Fibroblast of skin of abdomen (primary cell): Measurements from ENCODE around the gene BRD8.
"Not testable (repeated sequence)": the region's sequence is repeated elsewhere in the genome, so short reads cannot be mapped to it uniquely, and the experiment has no call there.

ENCODE experiments used
- DNase-seq: peaks from one replicate; pipeline ENCODE4 v3.0.0-alpha.2; 2013

BRD8 gene

GRCh38 chr5:138157626-138158025, 20.8 kb downstream of the BRD8 start:
- DNase-seq = no peak

DNA sequence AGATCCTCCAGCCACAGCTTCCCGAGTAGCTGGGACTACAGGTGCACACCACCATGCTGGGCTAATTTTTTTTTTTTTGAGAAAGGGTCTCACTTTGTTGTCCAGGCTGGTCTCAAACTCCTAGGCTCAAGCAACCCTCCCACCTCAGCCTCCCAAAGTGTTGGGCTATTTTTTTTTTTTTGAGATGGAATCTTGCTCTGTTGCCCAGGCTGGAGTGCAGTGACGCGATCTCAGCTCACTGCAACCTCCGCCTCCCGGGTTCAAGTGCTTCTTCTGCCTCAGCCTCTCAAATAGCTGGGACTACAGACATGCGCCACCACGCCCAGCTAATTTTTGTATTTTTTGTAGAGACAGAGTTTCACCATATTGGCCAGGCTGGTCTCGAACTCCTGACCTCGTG, 22.5 kb downstream of the BRD8 start:
- not testable (repeated sequence) for DNase-seq

- DNase-seq = peak; percentile 36
Observed at GRCh38 chr5:138149530-138149929, 28.9 kb downstream of the BRD8 start.

DNA sequence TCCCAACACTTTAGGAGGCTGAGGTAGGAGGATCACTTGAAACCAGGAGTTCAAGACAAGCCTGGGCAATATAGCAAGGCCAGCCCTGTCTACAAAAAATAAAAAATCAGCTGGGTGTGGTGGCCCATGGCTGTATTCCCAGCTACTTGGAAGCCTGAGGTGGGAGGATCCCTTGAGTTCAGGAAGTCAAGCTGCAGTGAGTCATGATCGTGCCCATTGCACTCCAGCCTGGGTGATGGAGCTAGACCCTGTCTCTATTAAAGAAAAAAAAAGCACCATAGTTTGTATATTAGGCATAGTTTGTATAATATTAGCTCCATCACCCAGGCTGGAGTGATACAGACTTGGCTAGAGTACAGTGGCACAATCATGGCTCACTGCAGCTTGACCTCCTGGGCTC, 29.6 kb downstream of the BRD8 start:
- DNase-seq = peak; percentile 57

DNA sequence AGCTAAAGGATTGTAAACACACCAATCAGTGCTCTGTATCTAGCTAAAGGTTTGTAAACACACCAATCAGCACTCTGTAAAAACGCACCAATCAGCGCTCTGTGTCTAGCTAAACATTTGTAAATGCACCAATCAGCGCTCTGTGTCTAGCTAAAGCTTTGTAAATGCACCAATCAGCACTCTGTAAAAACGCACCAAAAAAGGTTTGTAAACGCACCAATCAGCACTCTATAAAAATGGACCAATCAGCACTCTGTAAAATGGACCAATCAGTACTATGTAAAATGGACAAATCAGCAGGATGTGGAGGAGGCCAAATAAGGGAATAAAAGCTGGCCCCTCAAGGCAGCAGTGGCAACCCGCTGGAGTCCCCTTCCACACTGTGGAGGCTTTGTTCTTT, 34.9 kb downstream of the BRD8 start:
- DNase-seq = not testable (repeated sequence)

DNA sequence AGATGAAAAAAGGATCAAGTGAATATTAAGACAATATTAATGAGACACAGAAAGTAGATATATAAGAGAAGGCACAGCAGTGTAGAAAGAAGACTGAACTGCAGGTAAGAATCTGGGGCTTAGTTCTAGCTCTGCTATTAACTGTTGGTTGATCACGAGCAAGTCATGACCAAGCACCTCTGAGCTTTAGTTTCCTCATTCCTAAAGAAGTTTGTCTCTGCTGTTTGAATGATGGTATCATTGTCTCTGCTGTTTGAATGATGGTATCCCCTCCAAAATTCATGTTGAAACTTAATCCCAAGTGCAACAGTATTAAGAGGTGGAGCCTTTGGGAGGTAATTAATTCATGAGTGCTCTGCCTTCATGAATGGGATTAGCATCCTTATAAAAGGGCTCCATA, 36.7 kb downstream of the BRD8 start:
- no peak for DNase-seq

DNA sequence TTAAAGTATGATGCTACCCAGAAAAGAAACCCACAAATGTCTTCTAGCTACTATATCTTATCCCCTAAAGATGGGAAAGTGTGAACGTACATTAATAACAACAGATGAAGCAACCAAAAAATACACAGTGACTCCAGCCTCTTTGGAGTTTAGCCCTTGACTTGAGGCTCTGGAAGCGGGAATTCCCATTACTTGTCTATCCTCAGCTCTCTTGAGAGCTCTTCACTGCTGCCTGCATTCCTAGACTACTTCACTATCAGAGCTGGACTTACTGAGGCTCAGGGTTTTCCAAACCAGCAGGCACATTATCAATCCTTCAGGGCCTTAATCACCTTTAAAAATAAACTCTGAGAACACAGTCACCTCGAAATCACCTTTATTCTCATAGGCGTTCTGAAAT, 38.2 kb downstream of the BRD8 start:
- DNase-seq = no peak

DNA sequence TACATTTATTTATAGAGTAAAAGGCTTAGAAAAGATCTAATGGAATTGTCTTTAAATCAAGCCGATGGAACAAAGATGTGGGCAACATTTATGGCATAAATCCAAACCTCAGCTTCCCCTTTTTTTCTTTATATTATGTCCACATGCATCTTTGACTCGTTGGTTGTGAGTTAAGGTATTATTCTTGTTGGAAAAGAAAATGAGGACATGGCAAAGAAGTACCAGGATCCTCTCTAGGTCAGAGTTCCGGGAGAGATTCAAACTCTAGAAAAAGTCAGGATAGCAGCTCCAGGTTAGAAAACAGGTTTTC, 38.7 kb downstream of the BRD8 start:
- DNase-seq = no peak

DNA sequence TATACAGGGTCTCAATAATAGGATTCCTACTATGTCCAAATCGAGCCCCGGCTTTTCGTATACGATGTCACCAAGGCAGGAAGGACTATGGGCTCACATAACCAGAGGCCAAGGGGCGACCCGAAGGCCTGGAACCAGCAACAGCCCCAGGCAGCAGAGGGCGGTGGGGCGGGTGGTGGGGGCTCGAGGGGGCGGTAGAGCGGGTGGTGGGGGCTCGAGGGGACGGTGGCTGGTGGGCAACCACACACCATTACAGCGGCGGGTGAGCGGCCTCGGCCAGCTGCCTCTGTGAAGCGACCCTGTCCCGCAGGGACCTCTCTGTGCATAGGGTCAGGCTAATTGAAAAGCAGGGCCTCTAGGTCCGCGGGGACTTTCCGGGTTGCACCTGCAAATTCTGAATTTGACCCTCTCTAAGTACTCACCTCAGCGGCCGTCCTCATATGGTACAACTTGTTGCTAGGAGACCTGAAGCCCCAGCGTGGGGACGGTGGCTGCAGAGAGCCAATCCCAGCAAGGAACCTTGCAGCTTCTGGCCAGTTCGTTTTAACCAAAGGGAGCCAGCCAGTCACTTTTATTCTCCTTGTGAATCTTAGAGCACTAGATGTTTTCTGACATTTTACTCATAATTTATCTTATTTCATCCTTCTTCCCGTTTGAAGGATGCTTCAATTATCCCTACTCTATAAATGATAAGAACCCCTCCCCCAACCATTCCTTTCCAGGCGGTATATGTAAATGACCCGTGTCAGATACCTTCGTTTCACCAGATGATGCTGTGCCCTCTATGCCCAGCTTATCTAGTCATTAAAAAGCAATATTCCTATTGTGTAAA, 39.3 kb downstream of the BRD8 start, which contains the start of gene NME5:
Gene NME5, minus strand, starts transcription at position 480 of the 832 bp plus-strand sequence. CDS start 648 bp downstream, outside the sequence.
- DNase-seq = peak; percentile 53

GRCh38 chr5:138132543-138132942, 45.9 kb downstream of the BRD8 start:
- DNase-seq = no peak

- DNase-seq = no peak
Observed at GRCh38 chr5:138129347-138129746, 49.1 kb downstream of the BRD8 start.

GRCh38 chr5:138128334-138128733, 50.1 kb downstream of the BRD8 start:
- no peak for DNase-seq

DNA sequence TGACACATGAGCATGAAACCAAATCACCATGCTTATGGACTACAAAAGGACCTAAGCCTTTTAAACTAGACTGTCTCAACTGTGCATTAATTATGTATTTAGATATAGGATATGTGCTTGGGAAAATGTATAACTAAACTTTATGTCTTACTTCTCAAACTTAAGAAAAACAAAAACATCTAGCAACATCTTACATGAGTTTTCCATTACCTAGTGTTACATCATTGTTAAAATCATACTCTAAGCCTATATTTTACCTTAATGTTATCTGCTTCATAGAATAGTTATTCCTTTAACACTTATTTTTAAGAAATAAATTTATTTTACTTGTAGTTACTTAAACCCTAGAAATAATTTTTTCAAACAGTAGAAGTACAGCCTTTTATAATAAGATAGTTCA, 63.2 kb downstream of the BRD8 start:
- no peak for DNase-seq

- DNase-seq = peak; percentile 15
Observed at GRCh38 chr5:138111937-138112336, 66.5 kb downstream of the BRD8 start.

DNA sequence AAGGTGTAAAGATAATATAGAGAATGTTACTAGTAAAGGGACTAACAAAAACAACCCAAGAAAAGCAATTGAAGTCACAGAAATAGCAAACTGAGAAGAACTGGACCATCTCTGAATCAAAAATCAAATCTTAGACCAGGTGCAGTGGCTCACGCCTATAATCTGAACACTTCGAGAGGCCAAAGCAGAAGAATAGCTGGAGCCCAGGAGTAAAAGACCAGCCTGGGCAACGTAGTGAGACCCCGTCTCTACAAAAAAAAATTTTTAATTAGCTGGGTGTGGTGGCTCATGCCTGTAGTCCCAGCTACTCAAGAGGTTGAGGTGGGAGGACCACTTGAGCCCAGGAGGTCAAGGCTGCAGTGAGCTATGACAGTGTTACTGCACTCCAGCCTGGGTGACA, 67.2 kb downstream of the BRD8 start:
- no peak for DNase-seq

GRCh38 chr5:138110266-138110963, 68.0 kb downstream of the BRD8 start:
- no peak for DNase-seq

- no peak for DNase-seq
Observed at GRCh38 chr5:138109463-138110265, 68.8 kb downstream of the BRD8 start.

DNA sequence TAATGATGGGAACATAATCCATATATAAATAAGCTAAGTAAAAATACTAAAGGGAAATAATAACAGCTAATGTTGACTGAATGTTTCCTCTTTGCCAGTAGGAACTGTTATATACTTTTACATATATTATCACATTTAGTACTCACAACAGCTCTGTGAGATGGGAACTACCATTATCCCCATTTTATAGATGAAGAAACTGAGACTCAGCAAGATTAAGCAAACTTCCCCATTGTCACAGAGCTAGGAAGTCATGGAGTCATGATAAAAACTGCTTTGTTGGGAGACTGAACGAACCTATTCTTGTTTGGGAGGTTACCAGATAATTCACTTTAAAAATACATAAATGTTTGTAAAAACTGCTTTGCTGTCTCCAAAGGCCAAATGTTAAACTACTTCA, 71.2 kb downstream of the BRD8 start:
- DNase-seq = no peak

- DNase-seq = no peak
Observed at GRCh38 chr5:138105709-138106108, 72.7 kb downstream of the BRD8 start.

DNA sequence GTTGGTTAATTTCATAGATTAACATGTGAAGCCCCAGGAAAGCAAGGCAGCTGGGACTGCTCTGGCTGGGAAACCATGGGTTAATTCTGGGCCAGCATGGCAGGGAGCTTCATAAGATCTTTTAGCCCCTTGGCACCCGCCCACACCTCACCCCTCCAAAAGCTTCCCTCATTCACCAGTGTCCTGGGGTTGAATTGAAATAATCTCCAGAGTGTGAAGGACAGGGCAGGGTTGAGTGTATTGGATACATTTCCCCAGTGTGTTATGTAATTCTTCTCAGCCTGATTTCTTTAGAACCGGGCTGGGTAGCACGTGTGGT, 75.2 kb downstream of the BRD8 start:
- no peak for DNase-seq

GRCh38 chr5:138102454-138103318, 75.7 kb downstream of the BRD8 start:
- no peak for DNase-seq

DNA sequence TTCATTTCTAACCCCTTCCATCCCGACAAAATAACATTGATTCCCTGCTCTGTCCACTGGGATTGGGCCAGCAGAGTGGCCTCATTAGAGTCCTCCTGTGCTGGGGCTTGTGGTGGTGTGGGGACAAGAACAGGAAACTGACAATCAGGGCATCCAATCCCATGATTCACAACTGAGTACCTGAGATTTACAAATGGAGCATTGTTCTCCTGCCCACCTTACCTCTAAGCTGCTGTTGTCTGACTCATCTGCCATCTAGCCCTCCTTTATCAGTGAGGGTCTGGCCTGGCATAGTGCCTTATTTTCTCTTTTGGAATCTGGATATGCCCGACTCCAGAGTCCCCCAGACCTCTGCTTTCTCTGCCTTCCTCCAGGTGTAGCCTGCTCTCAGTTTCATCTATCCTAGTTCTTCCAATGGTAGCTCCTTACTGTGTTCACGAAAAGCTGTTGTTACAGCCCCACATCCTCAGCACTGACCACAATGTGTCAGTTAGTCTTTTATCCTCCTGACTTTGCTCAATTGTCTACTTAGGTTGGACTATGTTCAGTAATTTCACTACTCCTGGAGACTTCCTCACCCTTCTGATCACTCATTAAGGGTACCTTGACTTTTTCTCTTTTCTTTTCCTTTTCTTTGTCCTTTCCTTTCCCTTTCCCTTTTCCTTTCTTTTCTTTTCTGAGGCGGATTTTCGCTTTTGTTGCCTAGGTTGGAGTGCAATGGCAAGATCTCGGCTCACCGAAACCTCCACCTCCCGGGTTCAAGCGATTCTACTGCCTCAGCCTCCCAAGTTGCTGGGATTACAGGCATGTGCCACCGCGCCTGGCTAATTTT, 81.2 kb downstream of the BRD8 start:
- DNase-seq = no peak
